Activated B cell treated with CpG ODN at 0.5 μM for 24 hours (primary cell): ENCODE results near the gene SLC41A1. TPM values are rescaled to one million over a fixed set of nuclear protein-coding genes. Genes with fewer than 3 reads are reported as not detected.

Experiments
- ATAC-seq: fragments of 200-7000 bp; cut with Tn5 transposase; one replicate; pipeline ENCODE4 v1.10.0; 2021; ENCODE audit warnings: low read depth, mild to moderate bottlenecking, moderate library complexity
- CTCF ChIA-PET: fragments of 350-600 bp; sonication (Branson Sonifier 250); formaldehyde crosslinking; loops from one replicate; lab custom pipeline; 2021; ENCODE audit warnings: antibody characterized with exemption; lab: Charles Lee
- POLR2A ChIA-PET: fragments of 350-600 bp; sonication (Branson Sonifier 250); formaldehyde crosslinking; loops from one replicate; lab custom pipeline; 2021; ENCODE audit warnings: antibody characterized with exemption; lab: Charles Lee
- DNase-seq: peaks from one replicate; pipeline ENCODE4 v3.0.0; 2022
- H3K27ac Mint-ChIP-seq: one replicate; pipeline ENCODE4 v1.8.0; 2020; ENCODE audit warnings: mixed read lengths
- H3K27me3 Mint-ChIP-seq: one replicate; pipeline ENCODE4 v1.8.0; 2021; ENCODE audit warnings: mixed read lengths
- H3K36me3 Mint-ChIP-seq: one replicate; pipeline ENCODE4 v1.8.0; 2021; ENCODE audit warnings: low read depth, mixed read lengths
- H3K4me1 Mint-ChIP-seq: one replicate; pipeline ENCODE4 v1.8.0; 2021; ENCODE audit warnings: mixed read lengths
- H3K4me3 Mint-ChIP-seq: one replicate; pipeline ENCODE4 v1.8.0; 2020; ENCODE audit warnings: mild to moderate bottlenecking, mixed read lengths
- H3K9me3 Mint-ChIP-seq: one replicate; pipeline ENCODE4 v1.8.0; 2020; ENCODE audit warnings: mixed read lengths
- CTCF ChIP-seq: fragments of 200-600 bp; IDR thresholded peaks from one replicate; pipeline ENCODE4 v1.8.0; 2022; ENCODE audit warnings: antibody characterized with exemption, mild to moderate bottlenecking
- intact Hi-C: fragments of 100-400 bp; cut with micrococcal nuclease; formaldehyde crosslinking; loops from one replicate; pipeline ENCODE4 v1.15.1; 2024
- total RNA-seq: library from RNA; stranded (reverse); gene quantifications from 2 replicates; pipeline ENCODE4 v1.2.3, GENCODE V29; 2022

Gene SLC41A1
- total RNA-seq, 1 donor from 2014 or later, result 32.4 TPM

DNA sequence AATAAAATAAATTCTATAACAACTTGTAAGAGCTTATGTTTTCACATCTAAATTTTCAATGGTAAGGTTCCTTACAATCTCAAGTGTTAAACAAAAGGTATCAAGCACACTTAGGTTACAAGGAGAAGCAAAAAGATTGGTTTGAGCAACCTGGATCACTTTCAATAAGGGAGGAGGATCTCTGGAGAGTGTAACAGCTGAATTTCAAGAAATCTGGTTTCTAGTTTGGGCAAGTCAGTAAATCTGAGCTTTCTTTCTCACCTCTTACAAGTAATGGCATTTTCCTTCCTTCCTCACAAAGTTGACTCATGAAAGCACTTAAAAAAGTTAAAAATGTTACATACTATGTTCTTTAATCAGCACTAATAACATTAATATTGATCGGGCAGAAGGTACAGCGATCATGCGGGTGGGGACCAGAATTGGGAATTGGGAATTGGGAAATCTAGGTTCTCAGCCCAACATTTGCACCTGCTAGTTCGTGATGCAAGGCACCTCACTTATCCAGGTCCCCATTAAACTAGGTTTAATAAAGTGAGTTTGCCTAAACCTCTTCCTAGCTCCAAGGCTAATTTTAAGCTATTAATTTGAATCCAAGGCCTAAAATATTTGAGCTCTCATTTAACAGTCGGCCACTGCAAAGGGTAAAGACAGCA is 66.1 kb downstream of the SLC41A1 start:
- Mint-ChIP-seq H3K9me3 (no peaks in the 10 kb centered on the region), H3K4me3 (no peak overlapping the region), H3K36me3 (peaks cover 36% of the 10 kb centered on the region), H3K4me1 (peaks cover 68% of the 10 kb centered on the region), H3K27ac (peak overlapping the region; percentile 53), H3K27me3 (no peaks in the 10 kb centered on the region)
- intact Hi-C loops, result loop anchor here (5.0 to 10.0 kb wide), 4 partner anchors 35 to 1235 kb away; partner anchors contain the start of genes DSTYK and RBBP5
- ChIA-PET CTCF (interaction anchor here (1.0 to 1.6 kb wide), 4 partner anchors 34 to 393 kb away, joined by 3 to 4 read pairs (median 4); no protein-coding TSS in a partner anchor), POLR2A (interaction anchor here (0.6 to 1.6 kb wide), 6 partner anchors 22 to 446 kb away, joined by 3 to 7 read pairs (median 4); partner anchors contain the start of gene RAB29)
- no peak for TF ChIP-seq CTCF
- ATAC-seq (no peak), DNase-seq (no peak)

DNA sequence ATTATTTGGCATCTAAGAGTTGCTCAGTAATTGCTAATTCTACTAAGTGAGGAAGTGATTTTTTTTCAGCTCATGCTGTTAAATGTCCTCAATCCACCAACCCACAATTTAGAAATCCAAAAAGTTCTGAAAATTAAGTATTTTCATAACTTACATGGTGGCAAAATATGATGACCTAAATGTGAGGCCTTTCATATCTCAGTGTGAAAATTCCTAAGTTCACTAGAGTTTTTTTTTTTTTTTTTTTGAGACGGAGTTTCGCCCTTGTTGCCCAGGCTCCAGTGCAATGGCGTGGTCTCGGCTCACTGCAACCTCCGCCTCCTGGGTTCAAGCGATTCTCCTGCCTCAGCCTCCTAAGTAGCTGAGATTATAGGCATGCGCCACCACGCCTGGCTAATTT is 68.6 kb downstream of the SLC41A1 start:
- no peaks in the 10 kb centered on the region for H3K27me3 Mint-ChIP-seq
- intact Hi-C loops, result loop anchor here (10.0 kb wide), 1 partner anchor 620 kb away; the partner anchor contains the start of gene RBBP5
- no peak for DNase-seq
- peaks cover 37% of the 10 kb centered on the region for H3K36me3 Mint-ChIP-seq
- no peak for ATAC-seq
- no peak overlapping the region for H3K27ac Mint-ChIP-seq
- no peak overlapping the region for H3K4me3 Mint-ChIP-seq
- TF ChIP-seq CTCF, result no peak
- CTCF ChIA-PET, result no interaction called here
- H3K4me1 Mint-ChIP-seq, result peaks cover 64% of the 10 kb centered on the region
- no peaks in the 10 kb centered on the region for H3K9me3 Mint-ChIP-seq
- POLR2A ChIA-PET, result interaction anchor here (0.7 kb wide), 1 partner anchor 61 kb away, joined by 7 read pairs; no protein-coding TSS in a partner anchor

GRCh38 chr1:205743977-205744376 is 69.0 kb downstream of the SLC41A1 start:
- no peak for ATAC-seq
- ChIA-PET POLR2A (interaction anchor here (0.7 kb wide), 1 partner anchor 61 kb away, joined by 7 read pairs; no protein-coding TSS in a partner anchor), CTCF (no interaction called here)
- no peaks in the 10 kb centered on the region for H3K9me3 Mint-ChIP-seq
- TF ChIP-seq CTCF, result no peak
- H3K4me3 Mint-ChIP-seq, result peak overlapping the region; percentile 11
- no peak for DNase-seq
- intact Hi-C loops, result loop anchor here (10.0 kb wide), 1 partner anchor 619 kb away; the partner anchor contains the start of gene RBBP5
- no peaks in the 10 kb centered on the region for H3K27me3 Mint-ChIP-seq
- H3K27ac Mint-ChIP-seq, result no peak overlapping the region
- H3K36me3 Mint-ChIP-seq, result peaks cover 39% of the 10 kb centered on the region
- peaks cover 67% of the 10 kb centered on the region for H3K4me1 Mint-ChIP-seq

GRCh38 chr1:205741681-205742080 is 71.3 kb downstream of the SLC41A1 start:
- Mint-ChIP-seq H3K9me3 (no peaks in the 10 kb centered on the region), H3K27me3 (no peaks in the 10 kb centered on the region), H3K27ac (no peak overlapping the region), H3K4me1 (peaks cover 52% of the 10 kb centered on the region), H3K36me3 (peaks cover 24% of the 10 kb centered on the region), H3K4me3 (no peak overlapping the region)
- intact Hi-C loops, result loop anchor here (10.0 kb wide), 1 partner anchor 617 kb away; the partner anchor contains the start of gene RBBP5
- no peak for TF ChIP-seq CTCF
- DNase-seq (no peak), ATAC-seq (no peak)
- CTCF ChIA-PET, result interaction anchor here (0.7 kb wide), 1 partner anchor 28 kb away, joined by 3 read pairs; no protein-coding TSS in a partner anchor
- POLR2A ChIA-PET, result interaction anchor here (0.7 to 1.9 kb wide), 5 partner anchors 10 to 289 kb away, joined by 3 to 9 read pairs (median 5); partner anchors contain the start of gene RAB29
